H1 (cell line): ENCODE measurements around the gene FBP1. TPM values are rescaled to one million over a fixed set of nuclear protein-coding genes. Genes with fewer than 3 reads are reported as not detected.

Experiments used
- ATF3 ChIP-seq: IDR thresholded peaks from 2 replicates; pipeline ENCODE4 v1.6.1; 2011; ENCODE audit warnings: low read depth, mild to moderate bottlenecking, low read length; ENCODE audit not compliant: insufficient read depth
- KDM4A ChIP-seq: IDR thresholded peaks from one replicate; pipeline ENCODE4 v1.7.1; 2012; ENCODE audit warnings: low read depth, mild to moderate bottlenecking, moderate library complexity, low read length, inconsistent platforms; ENCODE audit not compliant: severe bottlenecking
- NRF1 ChIP-seq: IDR thresholded peaks from 2 replicates; pipeline ENCODE4 v1.6.1; 2011; ENCODE audit warnings: mild to moderate bottlenecking, low read depth, low read length, improper control_type of control experiment
- ZNF274 ChIP-seq: IDR thresholded peaks from 2 replicates; pipeline ENCODE4 v1.7.0; 2012; ENCODE audit warnings: low read length, borderline replicate concordance; ENCODE audit errors: extremely low read depth
- polyA plus RNA-seq, 7 experiments: library from polyadenylated mRNA; depleted of rRNA in 3 of 7; stranded (reverse) in 5 of 7; unstranded in 2 of 7; fragments of >200 nt in 5 of 7; fragments of 200-250 nt in 2 of 7; gene quantifications; 1 replicate in 5 of 7; 2 replicates in 1 of 7; 4 replicates in 1 of 7; pipeline versions ENCODE4 v1.2.1 to v1.2.3, GENCODE V29; 2011 to 2013; ENCODE audit warnings: missing spikeins in 2 of 7, mixed read lengths in 2 of 7
- total RNA-seq: library from RNA; stranded (reverse); fragmentation: NEBNext Ultra II Directional; extraction: Animal tissue kit (Norgen Biotek cat#: 25700); gene quantifications from 2 replicates; pipeline ENCODE4 v1.2.1, GENCODE V29; 2021

FBP1 gene
- total and polyA plus RNA-seq, 2 of the 8 experiments (the other 6 are each of a cell fraction or from before 2014, with no cell fraction given): 1.0 to 4.1 TPM

GRCh38 chr9:94650949-94651348, 11.6 kb upstream of the FBP1 start (continued):
- no peak for TF ChIP-seq ATF3
- TF ChIP-seq KDM4A: no peak
- no peak for TF ChIP-seq ZNF274
- TF ChIP-seq NRF1: no peak
